Measurements from ENCODE around the gene TNFAIP8L3.
"Not testable (repeated sequence)": the region's sequence is repeated elsewhere in the genome, so short reads cannot be mapped to it uniquely, and the experiment has no call there.

TNFAIP8L3 gene

GRCh38 chr15:51044037-51044727 is 50.5 kb downstream of the TNFAIP8L3 start:
- Histone ChIP-seq H3K9me3 (no peaks in the 10 kb centered on the region), H3K4me3 (ENCODE audit: low read depth, low read length) (no peak overlapping the region), H3K27me3 (no peaks in the 10 kb centered on the region), H3K4me1 (no peaks in the 10 kb centered on the region), H3K36me3 (no peaks in the 10 kb centered on the region)
- DNase-seq: no peak
- no peak for TF ChIP-seq CTCF (IDR thresholded peaks at IDR 0.05; ENCODE audit: low read depth, low read length)

GRCh38 chr15:51038974-51039319 is 55.8 kb downstream of the TNFAIP8L3 start:
- Histone ChIP-seq H3K27me3 (no peaks in the 10 kb centered on the region), H3K9me3 (no peaks in the 10 kb centered on the region), H3K4me1 (no peaks in the 10 kb centered on the region), H3K36me3 (no peaks in the 10 kb centered on the region), H3K4me3 (ENCODE audit: low read depth, low read length) (no peak overlapping the region)
- no peak for DNase-seq
- no peak for TF ChIP-seq CTCF (IDR thresholded peaks at IDR 0.05; ENCODE audit: low read depth, low read length)

GRCh38 chr15:51038162-51038973 is 56.3 kb downstream of the TNFAIP8L3 start:
- no peaks in the 10 kb centered on the region for H3K4me1 ChIP-seq
- no peaks in the 10 kb centered on the region for H3K27me3 ChIP-seq
- TF ChIP-seq CTCF (IDR thresholded peaks at IDR 0.05; ENCODE audit: low read depth, low read length): no peak
- no peaks in the 10 kb centered on the region for H3K36me3 ChIP-seq
- no peak overlapping the region for H3K4me3 ChIP-seq (ENCODE audit: low read depth, low read length)
- no peak for DNase-seq
- H3K9me3 ChIP-seq: no peaks in the 10 kb centered on the region

- not testable (repeated sequence) for H3K4me3 ChIP-seq (ENCODE audit: low read depth, low read length); H3K27me3 ChIP-seq; DNase-seq; H3K9me3 ChIP-seq; H3K4me1 ChIP-seq; H3K36me3 ChIP-seq
Measured at GRCh38 chr15:51037474-51037873, 57.2 kb downstream of the TNFAIP8L3 start.

GRCh38 chr15:51030649-51031316 is 63.9 kb downstream of the TNFAIP8L3 start:
- Histone ChIP-seq H3K4me3 (ENCODE audit: low read depth, low read length) (no peak overlapping the region), H3K27me3 (no peaks in the 10 kb centered on the region), H3K4me1 (no peaks in the 10 kb centered on the region), H3K36me3 (no peaks in the 10 kb centered on the region), H3K9me3 (no peaks in the 10 kb centered on the region)
- no peak for TF ChIP-seq CTCF (IDR thresholded peaks at IDR 0.05; ENCODE audit: low read depth, low read length)
- no peak for DNase-seq

- no peaks in the 10 kb centered on the region for H3K27me3 ChIP-seq
- DNase-seq: no peak
- no peak for TF ChIP-seq CTCF (IDR thresholded peaks at IDR 0.05; ENCODE audit: low read depth, low read length)
Measured at GRCh38 chr15:51025454-51025846, 69.3 kb downstream of the TNFAIP8L3 start.

More at GRCh38 chr15:51025454-51025846, 69.3 kb downstream of the TNFAIP8L3 start:
- Histone ChIP-seq H3K4me3 (ENCODE audit: low read depth, low read length) (no peak overlapping the region), H3K36me3 (no peaks in the 10 kb centered on the region), H3K4me1 (no peaks in the 10 kb centered on the region), H3K9me3 (no peaks in the 10 kb centered on the region)

Data from BE2C (cell line).